ENCODE measurements around the gene KMT5B. TPM values are rescaled to one million over a fixed set of nuclear protein-coding genes. Genes with fewer than 3 reads are reported as not detected.

The KMT5B gene
- total RNA-seq, 2 donors from 2014 or later = 20.7 to 29.8 TPM

DNA sequence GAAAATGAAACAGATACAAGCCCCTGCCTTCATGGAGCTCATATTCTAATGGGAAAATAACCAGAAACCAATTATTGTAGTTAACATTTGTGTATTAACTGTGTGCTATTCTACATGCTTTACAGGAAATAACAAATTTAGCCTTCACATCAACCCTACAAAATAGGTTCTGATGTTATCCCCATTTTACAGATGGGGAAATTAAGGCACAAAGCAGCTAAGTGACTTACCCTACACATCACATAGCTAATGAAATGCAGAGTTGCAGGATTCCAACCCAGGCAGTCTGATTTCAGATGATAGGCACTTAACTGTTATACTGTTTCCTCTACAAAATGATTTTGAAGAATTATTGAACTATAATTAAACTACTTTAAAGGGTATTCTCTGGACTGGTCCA lies 43.7 kb downstream of the KMT5B start:
- H3K4me3 ChIP-seq = no peak overlapping the region
- no peaks in the 10 kb centered on the region for H3K9me3 ChIP-seq
- no peak for DNase-seq (ENCODE audit: low spot score)
- no peak overlapping the region for H3K27ac ChIP-seq
- TF ChIP-seq, protein P1, sequence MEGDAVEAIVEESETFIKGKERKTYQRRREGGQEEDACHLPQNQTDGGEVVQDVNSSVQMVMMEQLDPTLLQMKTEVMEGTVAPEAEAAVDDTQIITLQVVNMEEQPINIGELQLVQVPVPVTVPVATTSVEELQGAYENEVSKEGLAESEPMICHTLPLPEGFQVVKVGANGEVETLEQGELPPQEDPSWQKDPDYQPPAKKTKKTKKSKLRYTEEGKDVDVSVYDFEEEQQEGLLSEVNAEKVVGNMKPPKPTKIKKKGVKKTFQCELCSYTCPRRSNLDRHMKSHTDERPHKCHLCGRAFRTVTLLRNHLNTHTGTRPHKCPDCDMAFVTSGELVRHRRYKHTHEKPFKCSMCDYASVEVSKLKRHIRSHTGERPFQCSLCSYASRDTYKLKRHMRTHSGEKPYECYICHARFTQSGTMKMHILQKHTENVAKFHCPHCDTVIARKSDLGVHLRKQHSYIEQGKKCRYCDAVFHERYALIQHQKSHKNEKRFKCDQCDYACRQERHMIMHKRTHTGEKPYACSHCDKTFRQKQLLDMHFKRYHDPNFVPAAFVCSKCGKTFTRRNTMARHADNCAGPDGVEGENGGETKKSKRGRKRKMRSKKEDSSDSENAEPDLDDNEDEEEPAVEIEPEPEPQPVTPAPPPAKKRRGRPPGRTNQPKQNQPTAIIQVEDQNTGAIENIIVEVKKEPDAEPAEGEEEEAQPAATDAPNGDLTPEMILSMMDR (IDR thresholded peaks at IDR 0.05) = no peak
- H3K36me3 ChIP-seq = peaks cover 62% of the 10 kb centered on the region
- no peaks in the 10 kb centered on the region for H3K4me1 ChIP-seq (ENCODE audit: control insufficient read depth in 1 of 2, low read depth in 2 of 2)
- H3K27me3 ChIP-seq (replicated peaks; ENCODE audit: insufficient read depth) = no peaks in the 10 kb centered on the region
- ATAC-seq (ENCODE audit: insufficient number of reproducible peaks, low FRiP score, low read depth) = no peak

DNA sequence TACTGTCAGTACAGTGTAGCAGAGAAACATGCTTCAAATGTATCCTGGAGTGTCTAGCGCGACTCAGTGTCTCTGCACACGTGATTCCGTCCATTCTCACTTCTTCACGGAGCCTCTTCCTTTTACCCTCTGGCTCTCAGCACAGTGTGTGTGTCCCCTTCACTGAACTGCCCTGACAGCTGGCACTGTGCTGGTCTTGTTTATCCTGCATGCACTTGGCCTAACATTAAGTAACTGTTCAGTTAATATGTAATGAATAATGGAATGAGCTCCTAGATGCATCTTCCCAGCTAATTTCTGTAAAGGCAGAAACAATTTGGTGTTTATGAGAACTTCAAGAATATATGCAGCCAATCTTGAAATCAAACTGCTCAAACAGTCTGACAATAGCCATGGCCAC lies 44.4 kb downstream of the KMT5B start:
- H3K4me1 ChIP-seq (ENCODE audit: control insufficient read depth in 1 of 2, low read depth in 2 of 2) = no peaks in the 10 kb centered on the region
- no peak overlapping the region for H3K27ac ChIP-seq
- DNase-seq (ENCODE audit: low spot score) (no peak), ATAC-seq (ENCODE audit: insufficient number of reproducible peaks, low FRiP score, low read depth) (no peak)
- H3K4me3 ChIP-seq = no peak overlapping the region
- H3K36me3 ChIP-seq = peaks cover 56% of the 10 kb centered on the region
- no peaks in the 10 kb centered on the region for H3K9me3 ChIP-seq
- TF ChIP-seq, protein P1 (IDR thresholded peaks at IDR 0.05) = no peak
- H3K27me3 ChIP-seq (replicated peaks; ENCODE audit: insufficient read depth) = no peaks in the 10 kb centered on the region

DNA sequence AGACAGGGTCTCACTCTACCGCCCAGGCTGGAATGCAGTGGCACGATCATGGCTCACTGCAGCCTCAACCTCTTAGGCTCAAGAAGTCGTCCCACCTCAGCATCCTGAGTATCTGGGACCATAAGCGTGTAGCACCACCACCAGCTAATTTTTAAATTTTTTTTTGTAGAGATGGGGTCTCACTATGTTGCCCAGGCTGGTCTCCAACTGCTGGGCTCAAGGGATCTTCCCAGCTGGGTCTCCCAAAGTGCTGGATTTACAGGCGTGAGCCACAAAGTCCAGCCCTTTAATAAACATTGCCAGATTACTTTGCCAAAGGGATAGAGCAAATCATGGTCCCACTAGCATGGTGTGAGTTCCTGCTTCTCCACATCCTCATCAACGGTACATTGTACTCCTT lies 45.6 kb downstream of the KMT5B start:
- Histone ChIP-seq H3K36me3 (peaks cover 53% of the 10 kb centered on the region), H3K27ac (no peak overlapping the region), H3K9me3 (no peaks in the 10 kb centered on the region), H3K4me3 (no peak overlapping the region), H3K4me1 (ENCODE audit: control insufficient read depth in 1 of 2, low read depth in 2 of 2) (no peaks in the 10 kb centered on the region), H3K27me3 (replicated peaks; ENCODE audit: insufficient read depth) (no peaks in the 10 kb centered on the region)
- no peak for DNase-seq (ENCODE audit: low spot score)
- TF ChIP-seq, protein P1 (IDR thresholded peaks at IDR 0.05) = no peak
- no peak for ATAC-seq (ENCODE audit: insufficient number of reproducible peaks, low FRiP score, low read depth)

DNA sequence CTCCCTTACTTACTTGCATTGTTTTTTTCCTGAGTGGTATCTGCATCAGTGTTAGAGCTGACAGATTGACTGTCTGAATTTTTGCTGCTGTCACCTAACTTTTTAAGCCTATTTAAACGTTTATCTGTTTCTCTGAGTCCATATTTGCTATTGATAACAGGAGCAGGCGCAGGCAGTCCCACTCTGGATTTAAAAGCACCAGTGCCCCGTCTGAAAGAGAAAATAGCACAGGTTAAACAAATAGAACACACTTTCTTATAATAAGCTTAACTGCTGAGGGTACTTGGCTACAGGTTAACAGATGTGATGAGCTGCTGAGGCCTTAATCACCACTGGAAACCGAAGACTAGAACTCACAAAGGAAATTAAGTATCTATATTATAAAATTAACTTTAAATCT lies 46.1 kb downstream of the KMT5B start:
- ATAC-seq (ENCODE audit: insufficient number of reproducible peaks, low FRiP score, low read depth) (no peak), DNase-seq (ENCODE audit: low spot score) (no peak)
- H3K27ac ChIP-seq = no peak overlapping the region
- no peaks in the 10 kb centered on the region for H3K27me3 ChIP-seq (replicated peaks; ENCODE audit: insufficient read depth)
- no peaks in the 10 kb centered on the region for H3K9me3 ChIP-seq
- no peaks in the 10 kb centered on the region for H3K4me1 ChIP-seq (ENCODE audit: control insufficient read depth in 1 of 2, low read depth in 2 of 2)
- no peak overlapping the region for H3K4me3 ChIP-seq
- H3K36me3 ChIP-seq = peaks cover 51% of the 10 kb centered on the region
- TF ChIP-seq, protein P1 (IDR thresholded peaks at IDR 0.05) = no peak

DNA sequence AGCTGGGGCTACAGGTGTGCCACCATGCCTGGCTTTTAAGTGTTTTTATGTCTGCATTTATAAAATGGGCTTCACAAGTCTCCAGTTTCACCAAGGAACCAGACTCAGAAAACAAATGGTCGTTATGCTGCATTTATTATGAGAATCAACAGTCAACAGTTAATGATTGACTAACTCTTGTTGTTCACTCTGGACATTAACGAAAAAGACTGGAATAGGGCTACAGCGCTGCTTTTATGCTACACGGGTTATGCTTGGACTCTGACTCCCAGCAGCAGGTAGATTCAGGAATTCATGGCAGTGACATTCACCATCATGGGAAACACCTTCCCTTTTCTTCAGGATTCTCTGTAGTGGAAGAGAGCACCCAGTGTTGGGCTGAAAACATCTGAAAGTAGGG lies 47.5 kb downstream of the KMT5B start:
- Histone ChIP-seq H3K9me3 (no peaks in the 10 kb centered on the region), H3K27me3 (replicated peaks; ENCODE audit: insufficient read depth) (no peaks in the 10 kb centered on the region), H3K27ac (no peak overlapping the region), H3K4me3 (no peak overlapping the region), H3K36me3 (peaks cover 51% of the 10 kb centered on the region), H3K4me1 (ENCODE audit: control insufficient read depth in 1 of 2, low read depth in 2 of 2) (no peaks in the 10 kb centered on the region)
- DNase-seq (ENCODE audit: low spot score) (no peak), ATAC-seq (ENCODE audit: insufficient number of reproducible peaks, low FRiP score, low read depth) (no peak)
- TF ChIP-seq, protein P1 (IDR thresholded peaks at IDR 0.05) = no peak

All from thoracic aorta (tissue), 2 donors.